ENCODE measurements around the gene SIDT2.
"Not testable (repeated sequence)": the region's sequence is repeated elsewhere in the genome, so short reads cannot be mapped to it uniquely, and the experiment has no call there.

Gene SIDT2

GRCh38 chr11:117181586-117182550, 3.3 kb downstream of the SIDT2 start:
- TF ChIP-seq EZH2phosphoT487 (IDR thresholded peaks at IDR 0.05; ENCODE audit: low read length) (no peak), CTCF (IDR thresholded peaks at IDR 0.05; ENCODE audit: low read length) (no peak), EZH2 (optimal IDR thresholded peaks at IDR 0.05; ENCODE audit: low read depth, low read length) (no peak)
- Histone ChIP-seq H3K79me2 (ENCODE audit: low read length) (no peaks in the 10 kb centered on the region), H3F3A (ENCODE audit: insufficient read depth, low read length) (no peaks in the 10 kb centered on the region), H3K27me3 (replicated peaks; ENCODE audit: insufficient read depth, low read length) (no peaks in the 10 kb centered on the region), H3K4me1 (ENCODE audit: low read length) (peaks cover 15% of the 10 kb centered on the region), H3K9ac (ENCODE audit: low read length) (no peak overlapping the region), H4K20me1 (ENCODE audit: insufficient read depth, low read length) (no peaks in the 10 kb centered on the region), H3K9me3 (replicated peaks; ENCODE audit: insufficient read depth, low read length) (no peaks in the 10 kb centered on the region), H3K4me2 (ENCODE audit: low read depth, low read length) (no peak overlapping the region), H3K36me3 (replicated peaks; ENCODE audit: insufficient read depth, low read length) (no peaks in the 10 kb centered on the region), H2AFZ (ENCODE audit: low read length) (no peak overlapping the region), H3K27ac (ENCODE audit: low read length) (no peak overlapping the region), H3K4me3 (ENCODE audit: low read length) (no peak overlapping the region), H3K9me2 (replicated peaks; ENCODE audit: insufficient read depth, low read length) (no peaks in the 10 kb centered on the region)
- no peak for DNase-seq

GRCh38 chr11:117182551-117182935, 4.0 kb downstream of the SIDT2 start:
- H3K4me3 ChIP-seq (ENCODE audit: low read length) = no peak overlapping the region
- no peaks in the 10 kb centered on the region for H3K27me3 ChIP-seq (replicated peaks; ENCODE audit: insufficient read depth, low read length)
- H3K9me3 ChIP-seq (replicated peaks; ENCODE audit: insufficient read depth, low read length) = no peaks in the 10 kb centered on the region
- DNase-seq = no peak
- H3K4me1 ChIP-seq (ENCODE audit: low read length) = peaks cover 15% of the 10 kb centered on the region
- H3K27ac ChIP-seq (ENCODE audit: low read length) = no peak overlapping the region
- no peaks in the 10 kb centered on the region for H3K9me2 ChIP-seq (replicated peaks; ENCODE audit: insufficient read depth, low read length)
- TF ChIP-seq EZH2phosphoT487 (IDR thresholded peaks at IDR 0.05; ENCODE audit: low read length) = no peak
- no peaks in the 10 kb centered on the region for H3K79me2 ChIP-seq (ENCODE audit: low read length)
- H3K36me3 ChIP-seq (replicated peaks; ENCODE audit: insufficient read depth, low read length) = no peaks in the 10 kb centered on the region
- no peaks in the 10 kb centered on the region for H3F3A ChIP-seq (ENCODE audit: insufficient read depth, low read length)
- no peak overlapping the region for H3K4me2 ChIP-seq (ENCODE audit: low read depth, low read length)
- H3K9ac ChIP-seq (ENCODE audit: low read length) = no peak overlapping the region
- H2AFZ ChIP-seq (ENCODE audit: low read length) = no peak overlapping the region
- H4K20me1 ChIP-seq (ENCODE audit: insufficient read depth, low read length) = no peaks in the 10 kb centered on the region

GRCh38 chr11:117183178-117183577, 4.6 kb downstream of the SIDT2 start:
- H3F3A ChIP-seq (ENCODE audit: insufficient read depth, low read length); H3K36me3 ChIP-seq (replicated peaks; ENCODE audit: insufficient read depth, low read length); DNase-seq; H3K4me3 ChIP-seq (ENCODE audit: low read length); H4K20me1 ChIP-seq (ENCODE audit: insufficient read depth, low read length); H2AFZ ChIP-seq (ENCODE audit: low read length); H3K9me3 ChIP-seq (replicated peaks; ENCODE audit: insufficient read depth, low read length); H3K4me2 ChIP-seq (ENCODE audit: low read depth, low read length); H3K27me3 ChIP-seq (replicated peaks; ENCODE audit: insufficient read depth, low read length); H3K27ac ChIP-seq (ENCODE audit: low read length); H3K9ac ChIP-seq (ENCODE audit: low read length); H3K79me2 ChIP-seq (ENCODE audit: low read length); H3K9me2 ChIP-seq (replicated peaks; ENCODE audit: insufficient read depth, low read length): not testable (repeated sequence)
- peaks cover 15% of the 10 kb centered on the region for H3K4me1 ChIP-seq (ENCODE audit: low read length)

- no peaks in the 10 kb centered on the region for H3K9me2 ChIP-seq (replicated peaks; ENCODE audit: insufficient read depth, low read length)
- H3K27me3 ChIP-seq (replicated peaks; ENCODE audit: insufficient read depth, low read length) = no peaks in the 10 kb centered on the region
These were observed 5.3 kb downstream of the SIDT2 start for GRCh38 chr11:117183724-117184349.

More at GRCh38 chr11:117183724-117184349, 5.3 kb downstream of the SIDT2 start:
- Histone ChIP-seq H3F3A (ENCODE audit: insufficient read depth, low read length) (no peaks in the 10 kb centered on the region), H3K9me3 (replicated peaks; ENCODE audit: insufficient read depth, low read length) (no peaks in the 10 kb centered on the region), H3K4me1 (ENCODE audit: low read length) (peaks cover 15% of the 10 kb centered on the region), H3K4me2 (ENCODE audit: low read depth, low read length) (no peak overlapping the region), H3K27ac (ENCODE audit: low read length) (no peak overlapping the region), H3K36me3 (replicated peaks; ENCODE audit: insufficient read depth, low read length) (no peaks in the 10 kb centered on the region), H3K9ac (ENCODE audit: low read length) (no peak overlapping the region), H3K4me3 (ENCODE audit: low read length) (no peak overlapping the region), H3K79me2 (ENCODE audit: low read length) (no peaks in the 10 kb centered on the region), H2AFZ (ENCODE audit: low read length) (no peak overlapping the region), H4K20me1 (ENCODE audit: insufficient read depth, low read length) (no peaks in the 10 kb centered on the region)
- DNase-seq = no peak
- TF ChIP-seq EZH2phosphoT487 (IDR thresholded peaks at IDR 0.05; ENCODE audit: low read length) = no peak
- no peak for TF ChIP-seq EZH2 (optimal IDR thresholded peaks at IDR 0.05; ENCODE audit: low read depth, low read length)
- TF ChIP-seq CTCF (IDR thresholded peaks at IDR 0.05; ENCODE audit: low read length) = no peak

All from MM.1S (cell line).